NCI-H2171 (cell line): ENCODE measurements around the gene MYH7.
A peak's percentile ranks its signal among the peaks of the same experiment; 100 is the strongest.
"Not testable (repeated sequence)": the region's sequence is repeated elsewhere in the genome, so short reads cannot be mapped to it uniquely, and the experiment has no call there.

Experiments
- DNase-seq: peaks from one replicate; lab custom pipeline; 2025; lab: John Stamatoyannopoulos, UW

Gene MYH7

DNA sequence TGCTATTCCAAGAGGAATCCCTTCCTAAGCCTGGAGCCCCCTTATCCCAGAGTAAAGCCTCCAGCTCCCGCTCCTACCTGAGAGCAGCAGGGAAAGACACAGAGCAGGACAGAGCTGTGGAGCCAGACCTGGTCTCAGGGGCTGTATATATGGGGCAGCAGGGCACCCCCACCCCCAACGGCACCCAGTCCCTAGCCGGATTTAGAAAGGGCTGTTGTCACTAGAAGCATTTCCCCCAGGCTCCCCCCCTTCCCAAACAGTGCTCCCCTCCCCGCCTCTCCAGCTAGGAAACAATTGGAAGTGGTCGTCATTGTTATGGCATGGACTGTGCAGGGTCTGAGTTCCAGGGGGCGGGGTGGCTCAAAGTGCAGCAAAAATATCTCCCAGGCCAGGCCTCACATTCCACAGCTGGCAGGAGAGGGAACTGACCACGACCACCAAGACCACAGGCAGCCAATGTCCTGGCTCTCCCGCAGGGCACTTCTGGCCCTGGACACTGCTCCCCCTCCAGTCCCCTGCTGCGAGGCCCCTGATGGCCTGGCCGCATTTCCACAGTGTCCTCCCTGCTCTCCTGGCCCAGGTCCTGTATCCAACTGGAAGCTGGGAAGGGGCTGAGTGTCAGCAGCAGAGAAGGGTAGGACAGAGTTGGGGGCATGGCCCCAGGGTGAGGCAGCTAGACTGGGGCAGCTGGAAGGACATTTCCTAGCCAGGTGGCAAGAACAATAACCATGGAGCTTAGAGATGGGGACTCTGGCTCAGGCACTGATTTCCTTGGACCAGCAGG, at the start of gene MYH7:
Gene MYH7, minus strand, starts transcription at position 118 of the 784 bp plus-strand sequence. CDS start 1,928 bp downstream, outside the sequence.
- no peak for DNase-seq

DNA sequence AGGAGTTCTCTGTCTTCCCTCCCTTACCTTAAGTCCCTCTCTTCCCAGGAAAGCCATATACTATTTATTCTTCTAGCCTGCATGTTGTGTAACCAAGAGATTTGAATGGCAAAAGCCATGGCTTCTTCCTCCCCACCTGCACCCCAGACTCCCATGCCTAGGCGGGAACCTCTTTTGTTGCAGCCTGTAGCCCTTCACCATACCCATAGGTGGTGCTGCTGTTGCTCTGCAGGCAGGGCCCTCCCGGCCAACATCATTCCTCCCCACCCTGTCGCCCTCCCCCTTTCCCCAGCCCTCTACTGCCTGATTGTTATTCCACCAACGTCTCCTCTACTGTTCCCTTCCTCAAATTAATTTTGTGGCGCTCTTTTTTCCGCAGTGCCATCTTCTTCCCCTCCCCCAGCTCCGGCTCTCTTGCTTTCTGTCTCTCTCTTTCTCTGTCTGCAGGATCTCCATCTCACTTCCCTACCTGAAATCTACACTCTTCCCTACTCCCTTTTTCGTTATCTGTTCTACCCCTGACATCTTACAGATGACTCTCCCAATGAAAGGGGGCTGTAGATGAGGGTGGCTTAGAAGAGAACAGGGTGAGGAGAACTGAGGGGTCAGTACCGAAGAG, 47.9 kb upstream of the MYH7 start:
- peak; percentile 66 for DNase-seq

DNA sequence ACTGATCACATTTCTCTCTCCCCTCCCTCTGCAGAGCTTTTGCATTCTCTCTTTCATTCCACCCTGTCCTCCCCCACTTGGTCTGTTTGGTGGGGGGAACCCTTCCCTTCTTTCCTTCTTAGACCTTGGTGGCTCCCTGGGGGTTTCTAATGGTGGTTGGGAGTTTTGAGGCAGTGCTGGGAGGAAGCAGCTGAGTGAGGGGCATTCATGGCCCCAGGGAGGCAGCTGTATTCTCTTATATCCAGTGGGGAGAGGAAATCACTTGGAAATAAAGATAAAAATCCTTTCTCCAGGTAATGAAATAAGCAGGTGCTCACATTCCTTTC, 47.3 kb upstream of the MYH7 start:
- DNase-seq = no peak

DNA sequence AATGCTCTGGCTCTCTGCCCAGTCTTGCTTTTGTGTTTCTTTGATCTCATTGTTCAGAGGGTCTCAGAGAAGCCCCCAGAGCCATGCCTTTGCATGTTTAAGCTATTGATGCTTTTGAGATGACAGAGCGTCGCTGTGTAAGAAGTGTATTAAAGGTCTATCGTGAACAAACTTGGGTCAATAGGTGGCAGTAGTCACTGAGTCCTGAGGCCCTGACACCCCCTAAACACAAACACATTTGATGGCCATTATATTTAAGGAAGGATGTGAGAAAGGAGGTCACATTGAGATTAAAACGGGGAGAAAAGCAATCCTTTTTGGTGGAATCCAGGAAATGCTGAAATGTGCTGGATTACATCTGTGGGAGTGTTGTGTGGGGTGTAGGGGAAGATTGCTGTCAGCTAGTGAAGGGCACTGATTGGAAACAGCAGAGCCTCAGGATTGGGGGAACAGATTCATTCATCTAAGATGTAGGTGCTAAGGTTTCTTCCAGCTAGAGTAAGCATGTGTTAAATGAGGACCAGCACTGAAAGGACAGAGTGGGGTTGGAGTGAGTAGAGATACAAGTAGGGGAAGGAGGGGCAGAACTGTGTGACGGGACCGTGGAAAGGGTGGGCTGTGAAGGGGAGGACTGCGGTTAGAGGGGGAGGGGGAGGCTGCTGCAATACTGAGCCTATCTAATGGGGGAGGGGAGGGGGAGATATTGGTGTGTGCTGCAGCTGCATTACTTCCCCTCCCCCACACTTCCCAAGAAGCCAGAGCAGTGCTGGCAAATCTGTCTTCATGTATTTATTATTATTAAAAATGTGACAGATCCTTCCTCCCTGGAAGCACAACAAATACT, 46.7 kb upstream of the MYH7 start:
- no peak for DNase-seq

DNA sequence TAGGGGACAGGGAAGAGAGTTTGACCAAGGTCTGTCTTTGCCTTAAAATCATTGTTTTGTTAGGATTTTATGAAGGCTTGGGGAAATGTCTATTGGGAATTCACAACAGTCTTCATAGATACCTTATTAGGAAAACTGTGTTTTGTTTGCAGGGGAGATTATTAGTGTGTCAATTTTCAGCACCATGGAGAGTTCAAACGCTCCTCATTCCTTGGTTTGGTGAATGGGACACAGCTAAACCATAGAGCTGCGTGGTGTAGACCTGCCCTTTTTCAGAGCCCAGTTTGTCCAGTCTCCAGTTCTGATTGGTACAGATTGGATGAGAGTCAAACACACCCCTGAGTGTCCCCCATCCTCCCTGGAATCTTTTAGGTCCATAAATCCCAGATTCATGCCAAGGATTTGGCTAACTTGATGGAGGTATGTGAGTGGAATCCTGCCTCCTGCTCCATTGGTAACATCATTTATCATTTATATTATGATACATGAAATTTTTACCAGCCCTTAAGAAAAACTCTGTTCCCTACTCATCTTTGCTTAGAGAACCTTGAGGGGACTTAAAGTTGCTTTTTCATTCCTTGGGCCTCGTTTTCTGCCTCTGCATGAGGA, 46.0 kb upstream of the MYH7 start:
- no peak for DNase-seq

DNA sequence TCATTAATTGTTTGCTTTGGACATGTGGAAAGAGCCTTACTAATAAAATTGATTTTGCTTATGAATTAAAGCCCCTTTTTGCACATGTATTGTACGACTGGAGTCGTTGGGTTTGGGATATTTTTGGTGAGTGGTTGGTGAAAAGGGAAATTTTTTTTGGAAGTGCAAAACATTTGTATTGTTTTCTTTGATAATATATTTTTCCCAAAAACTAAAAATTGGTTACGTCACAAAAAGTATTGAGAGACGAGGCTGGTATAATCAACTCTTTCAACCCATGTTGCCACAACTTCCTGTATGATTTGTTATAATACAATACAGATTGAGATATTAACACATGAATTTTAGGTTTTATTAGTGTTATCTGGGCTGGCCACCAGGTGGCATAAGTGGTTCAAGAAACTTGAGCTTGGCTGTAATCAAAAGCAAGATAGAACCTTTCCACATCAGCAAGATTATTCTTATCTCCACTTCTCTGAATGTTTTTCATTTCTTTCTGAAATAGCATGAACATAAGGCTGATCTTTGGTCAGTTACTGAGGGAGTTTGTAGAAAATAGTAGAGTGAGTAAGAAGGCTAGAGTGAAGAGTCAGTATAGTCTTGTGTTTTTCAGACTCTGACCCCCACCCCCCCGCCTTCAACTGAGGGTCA, 42.8 kb upstream of the MYH7 start:
- peak; percentile 62 for DNase-seq

DNA sequence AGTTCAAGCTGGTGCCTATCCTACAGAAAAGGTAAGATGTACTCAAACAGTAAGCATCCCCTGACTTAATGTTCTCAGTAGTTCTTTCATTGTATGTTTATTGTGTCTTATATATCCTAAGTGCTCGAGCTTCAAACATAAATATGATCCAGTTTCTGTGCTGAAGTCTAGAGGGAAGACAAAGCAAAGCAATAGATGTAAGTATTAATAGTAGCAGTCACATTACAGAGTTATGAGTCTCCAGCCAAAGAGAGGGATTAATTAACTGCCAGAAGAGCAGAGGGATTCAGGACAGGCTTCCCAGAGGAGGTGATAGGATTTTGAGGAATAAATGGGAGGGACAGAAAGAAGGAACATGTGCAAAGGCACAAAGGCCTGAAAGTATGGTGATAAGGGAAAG, 35.5 kb upstream of the MYH7 start:
- no peak for DNase-seq

DNA sequence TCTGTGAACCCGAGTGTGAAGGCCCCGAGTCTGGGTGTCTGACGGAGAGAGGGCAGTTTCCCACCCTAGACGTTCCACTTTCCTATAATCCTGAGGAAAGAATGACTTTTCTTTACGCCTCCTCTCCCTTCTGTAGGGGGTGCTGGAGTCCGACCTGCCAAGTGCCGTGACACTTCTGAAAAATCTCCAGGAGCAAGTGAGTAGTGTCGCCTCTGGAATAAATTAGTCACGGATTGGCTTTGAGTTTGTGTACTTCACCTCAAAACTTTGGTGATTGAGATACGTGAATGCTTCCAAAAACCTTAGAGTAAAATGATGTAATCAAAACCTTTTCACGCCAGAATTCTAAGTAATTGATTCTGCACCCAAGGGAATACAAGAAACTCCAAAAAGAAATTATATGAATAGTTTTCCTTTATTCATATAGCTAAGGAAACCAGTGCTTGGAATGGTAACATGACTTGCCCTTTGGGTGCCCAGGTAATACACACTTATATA, 34.5 kb upstream of the MYH7 start:
- no peak for DNase-seq

DNA sequence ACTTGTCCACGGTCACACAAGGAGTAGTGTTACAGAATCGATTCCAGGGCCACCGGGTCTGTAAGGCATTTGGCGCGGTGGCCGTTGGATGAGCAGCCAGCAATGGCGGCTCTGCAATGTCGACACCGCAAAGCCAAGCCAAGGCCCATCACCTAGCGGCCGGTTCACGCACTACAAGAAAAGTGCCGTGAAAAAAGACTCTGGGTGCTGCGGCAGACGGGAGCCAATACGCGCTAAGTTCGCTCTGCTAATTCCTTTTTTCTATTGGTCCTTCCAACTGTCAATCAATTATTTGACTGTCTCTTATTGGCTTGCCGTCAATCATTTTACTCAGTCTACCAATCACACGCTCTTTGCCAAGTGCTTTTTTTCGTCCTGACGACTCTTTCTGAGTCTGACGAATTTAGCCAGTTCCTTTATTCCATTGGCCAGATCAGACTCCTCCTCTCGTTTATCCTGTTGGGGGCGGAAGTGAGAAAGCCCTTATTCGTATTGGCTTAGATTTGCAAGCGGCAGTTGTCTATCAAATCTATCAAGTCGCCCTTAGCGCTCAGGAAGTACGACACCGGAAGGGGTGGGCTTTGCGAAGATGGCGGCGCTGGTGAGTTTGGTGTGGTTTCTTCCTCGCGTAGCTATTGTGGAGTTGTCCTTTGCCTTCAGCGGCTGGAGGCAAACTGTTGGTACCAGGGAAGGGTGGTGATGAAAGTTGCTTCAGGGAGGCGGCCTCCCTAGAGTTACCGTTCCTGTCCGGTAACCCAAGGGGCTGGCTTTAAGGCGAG, 33.9 kb upstream of the MYH7 start, which contains the start of gene NGDN:
Gene NGDN, plus strand, starts transcription at position 577 of the 779 bp plus-strand sequence. Its CDS starts 13 bp downstream, at position 590.
- DNase-seq = peak; percentile 100

DNA sequence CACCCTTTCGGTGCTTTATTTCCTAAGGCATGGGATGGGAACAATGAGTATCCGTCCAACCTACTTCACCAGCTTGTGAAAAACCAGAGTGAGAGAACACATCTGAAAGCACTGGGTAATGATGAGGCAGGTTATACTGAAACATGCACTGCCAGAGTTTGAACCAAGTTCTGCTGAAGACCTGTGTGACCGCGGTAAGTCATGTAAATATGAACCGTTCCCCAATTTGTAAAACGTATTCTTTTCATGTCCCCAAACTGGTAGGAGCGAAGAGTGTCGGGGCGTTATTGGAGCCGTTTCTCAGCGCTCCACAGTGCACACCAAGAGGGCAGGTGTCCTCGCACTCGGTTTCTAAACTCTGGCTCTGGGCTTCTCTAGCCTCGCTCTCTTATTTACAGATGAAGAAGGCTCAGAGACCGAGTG, 33.3 kb upstream of the MYH7 start:
- DNase-seq = no peak

DNA sequence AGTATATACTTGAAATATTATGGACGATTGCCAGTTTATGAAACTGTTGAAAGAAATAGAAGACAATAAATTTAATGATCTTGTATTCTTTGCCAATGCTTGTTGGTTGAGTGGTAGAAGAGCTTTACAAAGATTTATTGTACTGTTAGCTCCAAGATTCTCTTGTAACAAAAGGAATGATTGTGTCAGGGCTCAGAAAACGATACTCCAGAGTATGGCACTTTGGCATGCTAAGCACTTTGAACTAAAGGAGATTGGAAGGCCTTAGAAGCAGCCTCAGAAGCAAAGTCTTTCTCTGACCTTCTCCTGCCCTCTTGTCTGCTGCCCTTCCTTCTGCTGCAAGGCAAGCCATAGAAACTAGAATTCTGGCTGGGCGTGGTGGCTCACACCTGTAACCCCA, 29.8 kb upstream of the MYH7 start:
- no peak for DNase-seq

DNA sequence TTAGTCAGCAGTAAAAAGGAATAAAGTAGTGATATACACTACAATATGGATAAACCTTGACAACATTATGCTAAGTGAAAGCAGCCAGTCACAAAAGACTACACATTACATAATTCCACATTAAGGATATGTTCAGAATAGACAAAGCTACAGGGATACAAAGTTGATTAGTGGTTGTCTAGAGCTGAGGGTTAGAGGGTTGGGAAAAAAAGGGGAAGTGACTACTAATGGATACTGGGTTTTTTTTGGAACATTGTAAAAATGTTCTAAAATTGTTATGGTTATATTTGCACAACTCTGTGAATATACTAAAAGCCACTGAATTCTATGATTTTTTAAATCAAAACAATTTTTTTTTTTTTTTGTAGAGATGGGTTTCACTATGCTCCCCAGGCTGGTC, 29.2 kb upstream of the MYH7 start:
- no peak for DNase-seq

DNA sequence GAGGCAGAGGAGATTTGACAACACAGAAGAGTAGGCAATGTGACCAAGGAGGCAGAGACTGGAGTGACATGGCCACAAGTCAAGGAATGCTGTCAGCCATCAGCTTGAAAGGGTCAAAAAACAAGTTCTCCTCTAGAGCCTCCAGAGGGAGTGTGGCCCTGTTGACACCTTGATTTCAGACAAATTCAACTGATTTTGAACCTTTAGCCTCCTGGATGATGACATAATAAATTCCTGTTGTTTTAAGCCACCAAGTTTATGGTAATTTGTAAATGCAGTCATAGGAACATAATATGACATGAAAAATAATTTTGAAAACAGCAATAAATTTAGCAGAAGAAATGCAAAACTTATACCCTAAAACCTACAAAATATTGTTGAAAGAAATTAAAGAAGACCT, 25.5 kb upstream of the MYH7 start:
- no peak for DNase-seq

DNA sequence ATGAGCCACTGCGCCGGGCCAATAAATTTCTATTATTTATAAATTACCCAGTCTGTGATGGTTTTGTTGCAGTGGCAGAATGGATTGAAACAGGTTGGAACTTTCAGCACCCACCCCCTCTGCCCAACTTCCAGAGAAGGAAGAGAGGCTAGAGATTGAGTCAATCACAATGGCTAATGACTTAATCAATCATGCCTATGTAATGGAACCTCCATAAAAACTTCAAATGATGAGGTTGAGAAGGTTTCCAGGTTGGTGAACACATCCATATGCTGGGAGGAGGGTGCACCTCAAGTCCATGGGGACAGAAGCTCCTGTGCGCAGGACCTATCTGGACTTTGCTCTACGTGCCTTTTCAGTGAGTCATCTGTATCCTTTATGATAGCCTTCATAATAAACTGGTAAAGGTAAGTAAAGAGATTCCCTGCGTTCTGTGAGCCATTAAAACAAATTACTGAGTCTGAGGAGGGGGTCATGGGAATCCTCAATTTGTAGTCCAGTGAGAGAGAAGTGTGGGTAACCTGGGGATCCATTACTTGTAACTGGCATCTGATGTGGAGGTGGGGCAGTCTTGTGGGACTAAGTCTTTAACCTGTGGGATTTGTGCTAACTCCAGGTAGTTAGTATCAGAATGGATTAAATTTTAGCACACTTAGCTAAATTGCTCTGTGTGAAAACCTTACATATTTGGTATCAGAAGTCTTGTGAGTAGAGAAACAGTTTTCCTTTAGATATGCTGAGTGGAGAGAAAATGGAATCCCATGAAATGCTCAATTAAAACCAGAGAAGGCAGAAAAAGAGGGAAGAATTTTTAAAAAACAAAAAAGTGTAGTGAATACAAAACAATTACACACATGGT, 22.4 kb upstream of the MYH7 start:
- DNase-seq = no peak

DNA sequence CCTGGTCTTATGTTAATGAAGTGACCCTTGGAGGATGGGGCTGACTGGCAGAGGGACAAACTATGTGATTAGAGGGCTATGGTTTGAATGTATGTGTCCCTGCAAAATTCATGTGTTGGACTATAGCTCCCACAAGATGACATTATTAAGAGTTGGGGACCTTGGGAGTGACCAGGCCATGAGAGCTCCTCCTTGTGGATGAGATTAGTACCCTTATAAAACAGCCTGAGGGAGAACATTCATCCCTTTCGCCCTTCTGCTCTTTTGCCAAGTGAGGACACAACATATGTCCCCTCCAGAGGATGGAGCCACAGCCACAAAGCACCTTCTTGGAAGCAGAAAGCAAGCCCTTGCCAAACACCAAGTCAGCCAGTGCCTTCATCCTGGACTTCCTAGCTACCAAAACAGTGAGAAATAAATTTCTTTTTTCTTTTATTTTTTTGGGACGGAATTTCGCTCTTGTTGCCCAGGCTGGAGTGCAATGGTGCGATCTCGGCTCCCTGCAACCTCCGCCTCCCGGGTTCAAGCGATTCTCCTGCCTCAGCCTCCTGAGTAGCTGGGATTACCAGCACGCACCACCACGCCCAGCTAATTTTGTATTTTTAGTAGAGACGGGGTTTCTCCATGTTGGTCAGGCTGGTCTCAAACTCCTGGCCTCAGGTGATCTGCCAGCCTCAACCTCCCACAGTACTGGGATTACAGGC, 21.6 kb upstream of the MYH7 start:
- DNase-seq = not testable (repeated sequence)

DNA sequence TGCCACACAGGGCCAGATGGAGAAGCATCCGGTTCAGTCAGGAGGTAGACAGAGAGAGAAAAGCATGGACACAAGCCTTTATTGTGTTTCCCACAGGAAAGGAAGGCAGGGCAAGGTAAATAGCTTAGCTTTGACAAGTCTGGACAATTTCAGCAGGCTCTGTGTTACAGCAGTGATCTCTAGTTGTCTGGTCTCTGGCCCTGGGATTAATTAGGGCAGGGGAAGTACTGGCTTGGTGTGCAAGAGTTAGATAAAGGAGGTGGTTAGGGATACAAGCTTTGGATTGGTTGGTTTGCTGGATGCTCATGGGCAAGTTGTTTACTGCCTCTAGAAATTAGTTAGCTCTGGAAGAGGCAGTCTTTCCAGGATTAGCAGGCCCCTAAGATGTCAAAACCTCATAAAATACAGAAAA, 19.0 kb upstream of the MYH7 start:
- DNase-seq = no peak

DNA sequence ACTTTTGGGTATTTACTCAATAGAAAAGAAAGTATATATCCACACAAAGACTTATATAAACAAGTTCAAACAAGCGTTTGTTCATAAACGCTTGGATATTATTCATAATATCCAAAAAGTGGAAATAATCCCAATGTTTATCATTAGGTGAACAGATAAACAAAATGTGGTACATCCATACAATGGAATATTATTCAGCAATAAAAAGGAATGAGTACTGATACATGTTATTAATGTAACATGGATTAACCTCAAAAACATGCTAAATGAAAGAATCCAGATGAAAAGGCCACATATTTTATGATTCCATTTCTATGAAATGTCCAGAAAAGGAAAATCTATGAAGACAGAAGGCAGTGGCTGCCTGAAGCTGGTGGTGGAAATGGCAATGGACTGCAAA, 16.8 kb upstream of the MYH7 start:
- no peak for DNase-seq

DNA sequence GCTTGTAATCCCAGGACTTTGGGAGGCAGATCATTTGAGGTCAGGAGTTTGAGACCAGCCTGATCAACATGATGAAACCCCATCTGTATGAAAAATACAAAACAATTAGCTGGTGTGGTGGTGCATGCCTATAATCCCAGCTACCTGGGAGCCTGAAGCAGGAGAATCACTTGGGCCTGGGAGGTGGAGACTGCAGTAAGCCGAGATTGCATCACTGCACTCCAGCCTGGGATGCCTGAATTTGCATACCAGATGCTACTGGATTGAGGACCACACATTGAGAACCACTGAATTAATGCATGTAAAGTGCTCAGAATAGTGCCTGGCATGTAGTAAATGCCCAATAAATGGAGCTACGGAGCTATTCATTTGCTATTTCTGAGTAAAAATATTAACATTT, 14.9 kb upstream of the MYH7 start:
- DNase-seq = no peak

DNA sequence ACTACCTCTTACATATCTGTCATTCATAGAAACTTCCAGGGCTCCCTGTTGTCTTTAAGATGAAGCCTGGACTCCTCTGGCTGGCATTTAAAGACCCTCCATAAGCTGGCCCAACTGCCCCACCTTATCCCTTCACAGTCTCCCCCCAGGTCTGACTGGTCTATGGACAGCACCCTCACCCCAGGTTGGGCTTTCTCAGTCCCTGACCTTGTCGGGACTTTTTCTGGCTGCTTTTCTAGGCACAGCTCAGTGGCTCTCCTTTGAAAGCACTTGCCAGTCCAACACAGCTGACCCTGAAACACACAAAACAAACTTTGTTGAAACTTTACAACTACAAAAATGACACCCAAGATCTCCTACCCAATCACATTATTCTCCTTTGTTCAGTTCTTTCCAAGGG, 13.9 kb upstream of the MYH7 start:
- no peak for DNase-seq
